Retinal pigment epithelial cell (primary cell): ENCODE data around the gene TSPAN9.
A peak's percentile ranks its signal among the peaks of the same experiment; 100 is the strongest.
"Not testable (repeated sequence)": the region's sequence is repeated elsewhere in the genome, so short reads cannot be mapped to it uniquely, and the experiment has no call there.

Experiments
- DNase-seq: peaks from one replicate; pipeline ENCODE4 v3.0.0-alpha.2; 2010; ENCODE audit warnings: low read depth
- H3K4me3 ChIP-seq: 2 replicates; pipeline ENCODE4 v1.5.1; 2011; ENCODE audit warnings: mild to moderate bottlenecking, low read length, control low read depth, moderate library complexity
- TF ChIP-seq, protein P1 (sequence below): conservative IDR thresholded peaks from 2 replicates; pipeline ENCODE4 v1.5.1; 2011; ENCODE audit warnings: low read depth, low read length, control low read depth, inconsistent platforms

Gene TSPAN9

DNA sequence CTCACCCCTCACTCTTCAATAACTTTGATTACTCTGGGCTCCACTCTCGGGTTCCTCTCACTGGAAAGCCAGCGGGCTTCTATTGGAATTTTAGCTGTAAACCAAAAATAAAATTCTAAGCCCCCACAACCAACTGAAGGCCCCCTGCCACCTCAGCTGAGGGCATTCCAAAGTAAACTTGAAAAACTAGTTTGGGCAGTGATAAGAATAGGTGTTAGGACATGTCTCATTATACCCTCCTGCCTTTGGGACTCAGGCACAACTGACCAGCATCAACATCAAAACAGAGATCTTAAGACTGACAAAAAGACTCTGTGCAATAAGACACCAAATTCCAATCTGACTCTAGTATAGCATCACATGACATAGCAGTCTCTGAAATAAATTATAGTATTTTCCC, 11.9 kb upstream of the TSPAN9 start:
- DNase-seq = no peak
- no peak overlapping the region for H3K4me3 ChIP-seq
- TF ChIP-seq, protein P1, sequence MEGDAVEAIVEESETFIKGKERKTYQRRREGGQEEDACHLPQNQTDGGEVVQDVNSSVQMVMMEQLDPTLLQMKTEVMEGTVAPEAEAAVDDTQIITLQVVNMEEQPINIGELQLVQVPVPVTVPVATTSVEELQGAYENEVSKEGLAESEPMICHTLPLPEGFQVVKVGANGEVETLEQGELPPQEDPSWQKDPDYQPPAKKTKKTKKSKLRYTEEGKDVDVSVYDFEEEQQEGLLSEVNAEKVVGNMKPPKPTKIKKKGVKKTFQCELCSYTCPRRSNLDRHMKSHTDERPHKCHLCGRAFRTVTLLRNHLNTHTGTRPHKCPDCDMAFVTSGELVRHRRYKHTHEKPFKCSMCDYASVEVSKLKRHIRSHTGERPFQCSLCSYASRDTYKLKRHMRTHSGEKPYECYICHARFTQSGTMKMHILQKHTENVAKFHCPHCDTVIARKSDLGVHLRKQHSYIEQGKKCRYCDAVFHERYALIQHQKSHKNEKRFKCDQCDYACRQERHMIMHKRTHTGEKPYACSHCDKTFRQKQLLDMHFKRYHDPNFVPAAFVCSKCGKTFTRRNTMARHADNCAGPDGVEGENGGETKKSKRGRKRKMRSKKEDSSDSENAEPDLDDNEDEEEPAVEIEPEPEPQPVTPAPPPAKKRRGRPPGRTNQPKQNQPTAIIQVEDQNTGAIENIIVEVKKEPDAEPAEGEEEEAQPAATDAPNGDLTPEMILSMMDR = no peak

DNA sequence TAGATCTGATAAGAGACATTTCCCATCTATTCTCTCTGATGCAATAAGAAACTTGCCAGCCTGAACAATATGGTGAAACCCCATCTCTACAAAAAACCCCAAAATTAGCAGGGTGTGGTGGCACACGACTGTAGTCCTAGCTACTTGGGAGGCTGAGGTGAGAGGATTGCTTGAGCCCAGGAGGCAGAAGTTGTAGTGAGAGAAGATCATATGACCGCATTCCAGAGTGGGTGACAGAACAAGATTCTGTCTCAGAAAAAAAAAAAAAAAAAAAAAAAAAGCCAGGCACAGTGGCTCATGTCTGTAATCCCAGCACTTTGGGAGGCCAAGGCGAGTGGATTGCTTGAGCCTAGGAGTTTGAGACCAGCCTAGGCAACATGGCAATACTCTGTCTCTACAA, 11.3 kb upstream of the TSPAN9 start:
- not testable (repeated sequence) for DNase-seq, H3K4me3 ChIP-seq

DNA sequence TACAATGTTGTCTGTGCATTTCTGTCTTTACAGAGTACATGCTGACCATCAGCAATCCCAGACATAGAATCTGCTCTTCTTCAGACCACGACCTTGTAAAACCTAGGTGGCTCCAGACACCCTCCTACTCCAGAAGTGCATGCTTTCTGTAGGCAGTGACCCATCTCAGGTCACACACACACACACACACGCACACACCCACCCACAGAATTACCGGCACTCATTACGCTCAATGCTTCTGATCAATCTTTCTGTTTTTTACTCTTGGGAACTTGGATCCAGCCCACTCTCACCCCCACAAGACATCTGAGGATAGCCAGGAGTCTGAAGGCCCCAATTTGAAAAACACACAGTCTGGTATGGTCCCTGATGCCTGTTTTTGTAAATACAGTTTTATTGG, 7.5 kb upstream of the TSPAN9 start:
- TF ChIP-seq, protein P1 = no peak
- no peak overlapping the region for H3K4me3 ChIP-seq

DNA sequence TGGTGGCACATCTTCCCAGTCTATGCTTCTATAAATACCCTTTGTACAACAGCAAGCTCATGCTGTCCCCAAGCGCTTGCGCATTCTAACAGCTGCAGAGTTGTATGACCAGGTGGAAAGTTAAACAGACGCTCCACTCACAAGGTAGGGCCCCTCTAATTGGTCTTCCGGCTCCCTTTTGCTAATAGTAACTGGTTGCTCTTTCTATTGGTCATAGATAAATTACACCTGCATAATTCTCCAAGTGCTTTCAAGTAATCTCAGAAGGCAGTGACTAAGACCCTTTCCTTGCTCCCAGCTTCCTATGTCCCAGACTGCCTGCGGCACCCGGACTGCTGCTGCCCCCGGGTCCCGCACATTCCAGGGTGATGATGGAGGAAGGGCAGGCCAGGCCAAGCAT, 6.1 kb upstream of the TSPAN9 start:
- DNase-seq = no peak
- H3K4me3 ChIP-seq = no peak overlapping the region
- TF ChIP-seq, protein P1 = no peak

More for the DNA sequence above, 7.5 kb upstream of the TSPAN9 start:
- no peak for DNase-seq

DNA sequence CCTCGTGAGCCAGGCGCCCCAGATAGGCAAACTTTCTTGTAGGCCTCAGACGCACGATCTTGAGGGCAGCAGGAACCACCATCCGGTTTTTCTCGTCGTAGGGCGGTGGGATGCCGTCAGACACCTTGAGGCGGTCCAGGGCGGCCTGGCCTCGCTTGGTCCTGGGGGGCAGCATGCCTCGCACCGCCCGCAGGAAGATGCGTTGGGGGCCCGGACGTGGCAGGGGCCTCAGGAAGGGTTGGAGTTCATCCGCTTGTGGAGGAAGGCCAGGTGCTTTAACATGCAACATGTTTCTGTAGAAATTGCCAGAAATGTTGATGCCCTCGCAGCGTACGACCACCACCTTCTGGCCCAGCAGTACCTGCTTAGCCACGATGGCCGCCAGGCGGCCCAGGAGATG, 5.5 kb upstream of the TSPAN9 start:
- no peak for DNase-seq
- no peak overlapping the region for H3K4me3 ChIP-seq
- TF ChIP-seq, protein P1 = no peak

DNA sequence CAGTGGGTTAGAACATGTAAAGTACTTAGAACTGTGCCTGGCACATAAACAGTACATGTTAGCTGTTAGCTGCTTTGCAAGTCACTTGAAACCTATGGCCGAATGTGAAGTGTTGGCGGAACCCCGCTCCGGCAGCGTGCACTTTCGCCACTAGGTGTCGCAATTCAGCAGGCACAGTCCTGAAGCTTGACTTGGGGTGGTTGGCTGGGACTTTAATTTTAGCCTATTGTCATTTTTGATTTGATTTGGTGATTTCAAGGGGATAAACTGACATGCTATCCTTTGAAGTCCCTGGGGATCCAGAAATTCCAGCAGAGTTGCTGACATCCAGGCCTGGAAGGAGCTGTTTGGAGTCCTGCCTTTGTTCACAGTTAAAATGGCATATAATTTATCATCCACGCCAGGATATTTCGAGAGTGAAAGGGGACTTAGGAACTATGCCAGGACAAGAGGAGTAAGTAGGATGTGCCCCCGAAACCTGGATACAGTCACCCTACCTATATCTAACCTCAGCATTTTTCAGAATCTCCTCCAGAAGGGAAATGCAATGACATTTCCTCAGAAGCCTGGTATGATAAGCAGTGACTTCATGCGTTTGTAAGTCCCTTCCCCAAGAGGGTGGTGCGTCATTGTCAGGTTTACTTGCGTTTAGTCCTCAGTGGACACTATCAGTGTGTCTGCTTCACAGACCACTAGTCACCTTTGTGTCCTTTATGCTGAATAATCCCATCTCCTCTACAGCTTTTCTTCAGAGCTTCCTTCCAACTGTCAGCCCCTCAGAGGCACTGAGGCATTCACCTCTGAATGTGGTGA, 3.5 kb upstream of the TSPAN9 start:
- H3K4me3 ChIP-seq = no peak overlapping the region
- TF ChIP-seq, protein P1 = peak; percentile 99
- DNase-seq = peak; percentile 59

DNA sequence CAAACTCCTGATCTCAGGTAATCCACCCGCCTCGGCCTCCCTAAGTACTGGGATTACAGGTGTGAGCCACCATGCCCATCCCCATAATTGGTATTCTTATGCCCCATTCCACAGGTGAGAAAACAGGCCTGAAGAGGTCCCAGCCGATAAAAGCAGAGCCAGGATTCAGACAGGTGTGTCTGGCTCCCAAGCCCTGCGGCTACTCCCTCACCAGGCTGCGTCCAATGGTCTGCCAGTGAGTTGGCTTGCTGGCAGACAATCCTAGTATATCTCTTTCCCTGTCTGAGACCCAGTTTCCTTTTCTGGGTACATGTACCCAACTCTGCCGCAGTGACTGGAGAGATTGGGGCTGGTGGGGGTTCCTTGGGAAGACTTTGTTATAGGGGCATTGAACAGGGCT, 1.9 kb upstream of the TSPAN9 start:
- TF ChIP-seq, protein P1 = no peak
- no peak for DNase-seq

More for the DNA sequence above, 1.9 kb upstream of the TSPAN9 start:
- no peak overlapping the region for H3K4me3 ChIP-seq
